SK-N-SH (cell line): ENCODE results near the gene PTBP1. TPM values are rescaled to one million over a fixed set of nuclear protein-coding genes. Genes with fewer than 3 reads are reported as not detected.
A peak's percentile ranks its signal among the peaks of the same experiment; 100 is the strongest.

Experiments used
- CTCF ChIA-PET: fragments of 300-600, 350-600 bp; formaldehyde crosslinking; extraction: SDS; loops from one replicate; lab custom pipeline; 2021; lab: Yijun Ruan, JAX
- POLR2A ChIA-PET: fragments of 350-600 bp; sonication (Branson Sonifier 250); formaldehyde crosslinking; extraction: SDS; loops from one replicate; lab custom pipeline; 2020; ENCODE audit warnings: antibody characterized with exemption, inconsistent platforms; lab: Yijun Ruan, JAX
- DNase-seq: peaks from one replicate; pipeline ENCODE4 v3.0.0; 2012
- H2AFZ ChIP-seq: fragments of 200-600 bp; sonication (generic); 2 replicates; pipeline ENCODE4 v1.8.1; 2016; ENCODE audit warnings: antibody characterized with exemption, mild to moderate bottlenecking, low read depth
- H3F3A ChIP-seq: fragments of 200-600 bp; sonication (generic); replicated peaks from 2 replicates; pipeline ENCODE3; 2016; ENCODE audit warnings: antibody characterized with exemption, mild to moderate bottlenecking; ENCODE audit not compliant: insufficient read depth
- H3K27ac ChIP-seq, 2 experiments: fragments of 200-500 bp in 1 of 2; fragments of 200-600 bp in 1 of 2; sonication (Bioruptor generic) in 1 of 2; sonication (generic), shearing (Covaris generic) in 1 of 2; 2 replicates each; pipeline versions ENCODE4 v1.5.1 to v1.6.1; 2014 to 2016; ENCODE audit warnings: low read depth in 2 of 2, inconsistent platforms in 1 of 2, low read length in 1 of 2, mild to moderate bottlenecking in 1 of 2, mixed read lengths in 1 of 2
- H3K27me3 ChIP-seq: fragments of 200-600 bp; sonication (generic), shearing (Covaris generic); 2 replicates; pipeline ENCODE4 v1.6.1; 2016; ENCODE audit warnings: mixed run types; ENCODE audit not compliant: insufficient read depth
- H3K36me3 ChIP-seq, 2 experiments: fragments of 200-500 bp in 1 of 2; fragments of 200-600 bp in 1 of 2; sonication (Bioruptor generic) in 1 of 2; sonication (generic) in 1 of 2; replicated peaks in 1 of 2; 2 replicates each; pipeline versions ENCODE3 to v1.5.1; 2014 to 2016; ENCODE audit warnings: low read length in 1 of 2, mild to moderate bottlenecking in 1 of 2; ENCODE audit not compliant: insufficient read depth in 2 of 2, control insufficient read depth in 1 of 2
- H3K4me1 ChIP-seq, 2 experiments: fragments of 200-500 bp in 1 of 2; fragments of 200-600 bp in 1 of 2; sonication (Bioruptor generic) in 1 of 2; sonication (generic), shearing (Covaris generic) in 1 of 2; 2 replicates each; pipeline versions ENCODE4 v1.5.1 to v1.6.1; 2014 to 2016; ENCODE audit warnings: low read depth in 1 of 2, low read length in 1 of 2, mixed run types in 1 of 2; ENCODE audit not compliant: insufficient read depth in 2 of 2, control insufficient read depth in 1 of 2
- H3K4me2 ChIP-seq: fragments of 200-600 bp; sonication (generic), shearing (Covaris generic); 2 replicates; pipeline ENCODE4 v1.6.1; 2017; ENCODE audit warnings: mixed run types
- H3K4me3 ChIP-seq, 2 experiments: fragments of 200-500 bp in 1 of 2; fragments of 200-600 bp in 1 of 2; sonication (Bioruptor generic) in 1 of 2; sonication (generic), shearing (Covaris generic) in 1 of 2; 2 replicates each; pipeline versions ENCODE4 v1.5.1 to v1.8.1; 2014 to 2016; ENCODE audit warnings: low read depth in 2 of 2, inconsistent platforms in 1 of 2, low read length in 1 of 2, mild to moderate bottlenecking in 1 of 2, mixed read lengths in 1 of 2, moderate library complexity in 1 of 2
- H3K79me2 ChIP-seq: fragments of 200-600 bp; sonication (generic); 2 replicates; pipeline ENCODE4 v1.8.1; 2017; ENCODE audit warnings: mild to moderate bottlenecking; ENCODE audit not compliant: insufficient read depth
- H3K9ac ChIP-seq: fragments of 200-600 bp; sonication (generic); 2 replicates; pipeline ENCODE4 v1.6.1; 2017; ENCODE audit warnings: mixed run types
- H3K9me2 ChIP-seq: fragments of 200-600 bp; sonication (generic); 2 replicates; pipeline ENCODE4 v1.6.1; 2017; ENCODE audit warnings: mixed run types
- H3K9me3 ChIP-seq: fragments of 200-600 bp; sonication (generic); 2 replicates; pipeline ENCODE4 v1.6.1; 2017; ENCODE audit warnings: mixed run types, mild to moderate bottlenecking, moderate library complexity
- H4K20me1 ChIP-seq: fragments of 200-600 bp; sonication (generic); 2 replicates; pipeline ENCODE4 v1.6.1; 2017; ENCODE audit warnings: mild to moderate bottlenecking, mixed run types; ENCODE audit not compliant: insufficient read depth
- CHD2 ChIP-seq: fragments of 150-350 bp; IDR thresholded peaks from 2 replicates; pipeline ENCODE4 v1.6.1; 2018; ENCODE audit warnings: low read length; ENCODE audit not compliant: partially characterized antibody
- CTCF ChIP-seq: fragments of 200-600 bp; sonication (generic); IDR thresholded peaks from 2 replicates; pipeline ENCODE4 v1.6.1; 2017; ENCODE audit warnings: antibody characterized with exemption, mild to moderate bottlenecking, moderate library complexity
- ELF1 ChIP-seq: IDR thresholded peaks from 2 replicates; pipeline ENCODE4 v1.4.0; 2012
- FOXJ3 ChIP-seq: sonication (generic); formaldehyde crosslinking; IDR thresholded peaks from 2 replicates; pipeline ENCODE4 v1.5.1; 2020; ENCODE audit warnings: mild to moderate bottlenecking, missing genetic modification reagents
- GABPA ChIP-seq: IDR thresholded peaks from 2 replicates; pipeline ENCODE4 v1.4.0; 2012; ENCODE audit warnings: low read depth, mild to moderate bottlenecking
- JUND ChIP-seq: IDR thresholded peaks from 2 replicates; pipeline ENCODE4 v1.4.0; 2012
- MEF2A ChIP-seq: IDR thresholded peaks from 2 replicates; pipeline ENCODE4 v1.4.0; 2012; ENCODE audit warnings: low read depth, borderline replicate concordance
- MXI1 ChIP-seq: IDR thresholded peaks from 2 replicates; pipeline ENCODE4 v1.6.1; 2012; ENCODE audit warnings: mild to moderate bottlenecking, low read depth, low read length, improper control_type of control experiment
- NRF1 ChIP-seq: IDR thresholded peaks from 2 replicates; pipeline ENCODE4 v1.6.1; 2012; ENCODE audit warnings: low read depth, mild to moderate bottlenecking, low read length
- RFX5 ChIP-seq: IDR thresholded peaks from 2 replicates; pipeline ENCODE4 v1.6.1; 2012; ENCODE audit warnings: mild to moderate bottlenecking, improper control_type of control experiment, low read length
- SIN3A ChIP-seq: IDR thresholded peaks from 2 replicates; pipeline ENCODE4 v1.6.1; 2012; ENCODE audit warnings: low read depth, mild to moderate bottlenecking, low read length, moderate library complexity, borderline replicate concordance
- TAF1 ChIP-seq: IDR thresholded peaks from 2 replicates; pipeline ENCODE4 v1.6.1; 2012; ENCODE audit warnings: low read depth, mild to moderate bottlenecking, low read length, moderate library complexity, borderline replicate concordance
- TEAD4 ChIP-seq: IDR thresholded peaks from 2 replicates; pipeline ENCODE4 v1.4.0; 2012; ENCODE audit warnings: mild to moderate bottlenecking, borderline replicate concordance; ENCODE audit not compliant: insufficient read depth
- YY1 ChIP-seq: IDR thresholded peaks from 2 replicates; pipeline ENCODE4 v1.4.0; 2012; ENCODE audit warnings: low read depth, mild to moderate bottlenecking
- WGBS: methylation state at CpG from one replicate; pipeline ENCODE4 v1.1.6; 2017; ENCODE audit warnings: low lambda C conversion rate; 5-methylcytosine and 5-hydroxymethylcytosine counted together
- polyA plus RNA-seq, 3 experiments: library from polyadenylated mRNA; depleted of rRNA; stranded (reverse); fragments of >200 nt; gene quantifications; 2 replicates each; pipeline ENCODE4 v1.2.3, GENCODE V29; 2012

PTBP1 gene
- polyA plus RNA-seq, 1 of the 3 experiments (the other 2 are of a cell fraction): 243 TPM

- 2% methylated on average over 26 of the region's 129 CpGs for WGBS
- H3K27ac ChIP-seq: peak overlapping the region; percentile 81 to 94
- no peak overlapping the region for H2AFZ ChIP-seq
- POLR2A ChIA-PET: no interaction called here
- H3F3A ChIP-seq: peaks cover 4% of the 10 kb centered on the region
- H4K20me1 ChIP-seq: peaks cover 49% of the 10 kb centered on the region
- no peaks in the 10 kb centered on the region for H3K9me3 ChIP-seq
- DNase-seq: peak; percentile 98
- H3K4me2 ChIP-seq: peak overlapping the region; percentile 95
- no peaks in the 10 kb centered on the region for H3K27me3 ChIP-seq
- H3K79me2 ChIP-seq: peaks cover 49% of the 10 kb centered on the region
- H3K9ac ChIP-seq: peak overlapping the region; percentile 96
- peak overlapping the region; percentile 85 to 88 for H3K4me3 ChIP-seq
- TF ChIP-seq MXI1 (peak; percentile 16; the same call in 1 of the 2 replicates), SIN3A (0 out of 2 replicates have a peak, but pooled peaks have one; percentile 4), CHD2 (peak; percentile 56), RFX5 (no peak), FOXJ3 (CRISPR knock-in tag) (no peak), JUND (no peak), TEAD4 (no peak), NRF1 (peak; percentile 94), ELF1 (peak; percentile 20; the same call in 1 of the 2 replicates), YY1 (no peak), CTCF (no peak), TAF1 (no peak), GABPA (no peak)
- H3K9me2 ChIP-seq: no peaks in the 10 kb centered on the region
- peaks cover 10 to 16% of the 10 kb centered on the region in 2 experiments for H3K36me3 ChIP-seq
- peaks cover 29 to 47% of the 10 kb centered on the region in 2 experiments; a peak in 3 of 4 replicates for H3K4me1 ChIP-seq
- CTCF ChIA-PET: interaction anchor here (1.5 kb wide), 1 partner anchor 186 kb away, joined by 3 read pairs; the partner anchor contains the start of gene WDR18
Observed at GRCh38 chr19:797528-798414, 519 bp downstream of the PTBP1 start.

GRCh38 chr19:798415-799075 is 1.3 kb downstream of the PTBP1 start:
- Histone ChIP-seq H3K4me3 (peak overlapping the region; percentile 85 to 88), H3K9ac (peak overlapping the region; percentile 96), H4K20me1 (peaks cover 57% of the 10 kb centered on the region), H3K79me2 (peaks cover 57% of the 10 kb centered on the region), H3K36me3 (peaks cover 14 to 21% of the 10 kb centered on the region in 2 experiments), H3K9me3 (no peaks in the 10 kb centered on the region), H3K9me2 (no peaks in the 10 kb centered on the region), H3F3A (peaks cover 4% of the 10 kb centered on the region), H3K4me2 (peak overlapping the region; percentile 95), H3K27me3 (no peaks in the 10 kb centered on the region), H3K27ac (peak overlapping the region; percentile 69 to 70), H2AFZ (no peak overlapping the region), H3K4me1 (peaks cover 29 to 47% of the 10 kb centered on the region in 2 experiments; a peak in 3 of 4 replicates)
- POLR2A ChIA-PET: no interaction called here
- no peak for TF ChIP-seq MEF2A
- TF ChIP-seq RFX5: no peak
- 0 out of 2 replicates have a peak, but pooled peaks have one; percentile 6 for TF ChIP-seq SIN3A
- no peak for TF ChIP-seq YY1
- no peak for DNase-seq
- under 1% methylated on average over 24 of the region's 44 CpGs for WGBS
- CTCF ChIA-PET: interaction anchor here (1.3 kb wide), 1 partner anchor 31 kb away, joined by 3 read pairs; no protein-coding TSS in a partner anchor
